Measurements from ENCODE around the gene UNCX. TPM values are rescaled to one million over a fixed set of nuclear protein-coding genes. Genes with fewer than 3 reads are reported as not detected.

Gene UNCX
- total and polyA plus RNA-seq, 8 donors: not detected

DNA sequence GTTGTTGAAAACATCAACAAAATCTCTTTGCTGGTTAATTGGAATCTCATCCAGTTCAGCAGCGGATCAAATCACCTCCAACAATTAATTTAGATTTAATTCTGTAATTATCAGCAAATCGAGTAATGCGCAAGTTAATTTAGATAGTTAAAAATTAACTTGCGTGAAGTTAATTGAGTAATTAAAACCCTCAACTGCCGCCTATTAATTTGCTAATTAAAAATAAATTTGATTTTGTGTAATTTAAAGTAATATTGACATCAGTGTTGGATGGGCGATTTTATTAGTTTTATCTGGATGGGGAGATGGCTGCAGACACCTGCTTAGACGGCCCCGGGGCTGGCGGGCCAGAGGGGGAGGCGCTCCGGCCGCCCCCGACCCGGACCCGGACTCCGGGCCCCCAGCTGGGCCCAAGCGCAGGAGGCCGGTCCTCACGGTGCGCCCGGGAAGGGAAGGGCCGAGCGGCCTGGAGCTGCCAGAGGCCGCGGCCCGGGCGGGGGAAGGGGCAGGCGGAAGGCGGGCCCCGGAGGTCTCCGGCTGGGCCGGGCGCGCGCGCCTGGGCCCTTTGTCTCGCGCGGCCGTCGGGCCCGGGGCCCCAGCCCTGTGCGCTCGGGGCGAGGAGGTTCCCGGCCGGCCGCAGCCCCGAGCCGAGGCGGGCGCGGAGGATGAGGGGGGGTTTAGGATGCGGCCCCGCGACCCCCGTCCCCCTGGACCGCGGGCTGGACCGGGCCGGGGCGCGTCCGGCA is 3.3 kb upstream of the UNCX start:
- Histone ChIP-seq H3K27me3 (peaks cover 0 to 79% (median 30%) of the 10 kb centered on the region in 4 donors), H3K9me3 (no peaks in the 10 kb centered on the region), H3K27ac (no peak overlapping the region), H3K4me3 (no peak overlapping the region), H3K4me1 (no peaks in the 10 kb centered on the region), H3K36me3 (no peaks in the 10 kb centered on the region)
- WGBS, 2 donors: 7 to 9% methylated on average over 39 to 64 of the region's 64 CpGs
- FAIRE-seq: no peak
- no peak for ATAC-seq
- intact Hi-C loops (cut with DNase I): loop anchor here in 1 of 3 donors (10.0 kb wide), 1 partner anchor 175 kb away; no protein-coding TSS in a partner anchor
- TF ChIP-seq, protein P1, sequence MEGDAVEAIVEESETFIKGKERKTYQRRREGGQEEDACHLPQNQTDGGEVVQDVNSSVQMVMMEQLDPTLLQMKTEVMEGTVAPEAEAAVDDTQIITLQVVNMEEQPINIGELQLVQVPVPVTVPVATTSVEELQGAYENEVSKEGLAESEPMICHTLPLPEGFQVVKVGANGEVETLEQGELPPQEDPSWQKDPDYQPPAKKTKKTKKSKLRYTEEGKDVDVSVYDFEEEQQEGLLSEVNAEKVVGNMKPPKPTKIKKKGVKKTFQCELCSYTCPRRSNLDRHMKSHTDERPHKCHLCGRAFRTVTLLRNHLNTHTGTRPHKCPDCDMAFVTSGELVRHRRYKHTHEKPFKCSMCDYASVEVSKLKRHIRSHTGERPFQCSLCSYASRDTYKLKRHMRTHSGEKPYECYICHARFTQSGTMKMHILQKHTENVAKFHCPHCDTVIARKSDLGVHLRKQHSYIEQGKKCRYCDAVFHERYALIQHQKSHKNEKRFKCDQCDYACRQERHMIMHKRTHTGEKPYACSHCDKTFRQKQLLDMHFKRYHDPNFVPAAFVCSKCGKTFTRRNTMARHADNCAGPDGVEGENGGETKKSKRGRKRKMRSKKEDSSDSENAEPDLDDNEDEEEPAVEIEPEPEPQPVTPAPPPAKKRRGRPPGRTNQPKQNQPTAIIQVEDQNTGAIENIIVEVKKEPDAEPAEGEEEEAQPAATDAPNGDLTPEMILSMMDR (IDR thresholded peaks at IDR 0.05): no peak
- DNase-seq: peak in 1 of 6 donors; percentile 41

DNA sequence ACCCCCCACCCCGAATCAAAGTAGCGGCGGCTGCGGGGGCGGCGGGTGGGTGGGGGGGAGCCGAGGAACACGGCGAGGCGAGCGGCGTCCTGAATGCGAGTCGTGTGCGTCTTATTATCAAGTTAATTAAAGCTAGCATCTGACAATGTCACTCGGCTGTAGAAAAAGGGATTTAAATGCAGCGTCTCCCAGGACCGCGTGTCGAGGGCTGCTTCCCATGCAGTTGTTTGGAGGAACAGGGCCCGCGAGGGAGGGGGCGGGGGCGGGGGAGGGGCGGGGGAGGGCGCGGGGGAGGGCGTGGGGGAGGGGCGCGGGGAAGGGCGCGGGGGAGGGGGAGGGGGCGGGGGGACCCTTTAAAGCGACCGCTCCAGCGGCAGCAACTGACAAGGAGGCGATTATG is 2.7 kb upstream of the UNCX start:
- 4 to 5% methylated on average over 15 to 25 of the region's 37 CpGs for WGBS, 2 donors
- TF ChIP-seq, protein P1 (IDR thresholded peaks at IDR 0.05): no peak
- ATAC-seq: no peak
- intact Hi-C loops (cut with DNase I): loop anchor here in 1 of 3 donors (10.0 kb wide), 1 partner anchor 175 kb away; no protein-coding TSS in a partner anchor
- H3K4me1 ChIP-seq: no peaks in the 10 kb centered on the region
- no peaks in the 10 kb centered on the region for H3K36me3 ChIP-seq
- FAIRE-seq: no peak
- no peak overlapping the region for H3K4me3 ChIP-seq
- no peak overlapping the region for H3K27ac ChIP-seq
- peaks cover 0 to 79% (median 30%) of the 10 kb centered on the region in 4 donors for H3K27me3 ChIP-seq
- no peaks in the 10 kb centered on the region for H3K9me3 ChIP-seq
- DNase-seq: no peak

DNA sequence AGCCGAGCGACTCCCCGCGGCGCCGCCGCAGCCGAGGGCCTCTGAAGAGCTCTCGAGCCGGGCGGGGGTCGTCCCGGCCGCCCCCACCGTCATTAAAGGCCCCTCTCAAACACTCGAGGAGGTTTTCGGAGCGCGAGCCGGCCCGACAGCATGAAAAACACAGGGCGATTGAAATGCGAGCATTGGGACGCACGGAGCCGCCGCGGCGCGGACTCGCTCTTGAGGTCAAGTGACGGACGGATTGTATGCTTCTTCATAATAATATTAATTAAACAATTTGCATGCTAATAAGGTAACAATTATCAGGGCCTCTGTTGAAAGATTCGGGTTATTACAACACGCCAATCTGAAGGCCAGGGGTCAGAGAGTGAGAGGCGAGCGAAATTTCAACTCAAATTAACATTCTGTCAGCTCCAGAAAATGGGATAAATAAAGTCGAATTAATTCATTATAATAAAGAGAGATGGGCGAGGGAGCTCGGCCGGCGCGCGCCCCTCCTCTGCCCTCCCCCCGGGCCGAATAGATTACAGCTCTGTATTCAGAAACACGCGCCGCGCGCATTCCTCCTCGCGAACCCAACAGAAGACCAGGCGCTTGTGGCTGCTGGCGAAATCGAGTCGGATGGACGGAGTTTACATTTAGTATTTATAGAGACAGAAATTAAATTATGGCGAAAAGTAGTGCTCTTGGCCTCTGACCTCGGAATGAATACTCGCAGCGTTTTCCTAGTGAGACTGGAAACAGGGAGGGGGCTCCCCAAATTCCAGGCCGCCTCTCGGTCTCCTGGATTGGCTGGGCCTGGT is 2.1 kb upstream of the UNCX start:
- TF ChIP-seq, protein P1 (IDR thresholded peaks at IDR 0.05): no peak
- no peak for FAIRE-seq
- peak in 1 of 6 donors; percentile 47 for DNase-seq
- no peak overlapping the region for H3K4me3 ChIP-seq
- peaks cover 0 to 79% (median 30%) of the 10 kb centered on the region in 4 donors for H3K27me3 ChIP-seq
- no peak overlapping the region for H3K27ac ChIP-seq
- intact Hi-C loops (cut with DNase I): no loop called here
- H3K9me3 ChIP-seq: no peaks in the 10 kb centered on the region
- ATAC-seq: no peak
- no peaks in the 10 kb centered on the region for H3K4me1 ChIP-seq
- 11 to 12% methylated on average over 63 to 64 of the region's 64 CpGs for WGBS, 2 donors
- no peaks in the 10 kb centered on the region for H3K36me3 ChIP-seq

DNA sequence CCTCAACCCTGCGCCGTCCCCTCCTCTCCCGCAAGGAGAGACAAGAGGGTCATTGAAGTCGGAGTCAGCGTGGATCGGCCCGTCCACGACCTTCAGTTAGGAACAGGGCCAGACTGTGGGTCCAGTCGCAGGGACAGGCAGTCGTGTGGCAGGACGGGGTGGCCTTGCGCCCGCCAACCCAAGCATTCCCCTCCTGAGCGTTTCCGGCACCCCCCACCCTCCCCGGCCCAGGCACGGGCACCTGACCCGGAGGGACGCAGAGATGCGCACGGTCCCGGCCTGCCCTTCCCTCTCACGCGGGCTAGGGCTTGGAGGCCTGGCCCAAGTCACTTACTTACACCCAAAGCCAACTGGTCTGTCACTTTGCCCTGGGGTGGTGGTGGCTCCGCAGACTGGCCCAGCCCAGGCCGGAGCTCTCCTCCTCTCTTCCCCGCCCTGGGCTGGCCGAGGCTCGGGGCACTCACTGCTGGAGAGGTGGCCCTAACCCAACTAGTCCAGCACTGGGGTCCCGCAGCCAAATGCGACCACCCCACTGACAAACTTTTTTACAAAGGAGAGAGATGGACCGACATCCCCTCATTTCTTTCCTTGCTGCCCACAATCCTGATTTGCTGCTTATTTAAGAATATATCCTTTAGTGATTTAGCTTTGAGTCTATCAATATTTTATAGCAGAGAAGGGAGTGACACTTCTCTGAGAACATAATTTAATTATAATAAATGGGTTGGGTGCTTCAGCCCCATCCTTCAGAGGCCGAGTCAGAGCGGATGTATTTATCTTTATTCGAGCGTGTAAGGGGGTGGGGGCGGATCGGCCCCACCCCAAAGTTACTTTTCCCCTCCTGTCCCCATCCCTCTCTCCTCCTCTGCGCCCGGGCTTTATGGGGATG is 1.2 kb upstream of the UNCX start:
- Histone ChIP-seq H3K4me3 (no peak overlapping the region), H3K4me1 (no peaks in the 10 kb centered on the region), H3K27me3 (peaks cover 0 to 72% (median 26%) of the 10 kb centered on the region in 4 donors), H3K36me3 (no peaks in the 10 kb centered on the region), H3K27ac (no peak overlapping the region), H3K9me3 (no peaks in the 10 kb centered on the region)
- FAIRE-seq: no peak
- ATAC-seq: peak in 1 of 4 donors; percentile 12
- 7 to 8% methylated on average over 29 to 40 of the region's 40 CpGs for WGBS, 2 donors
- intact Hi-C loops (cut with DNase I): no loop called here
- TF ChIP-seq, protein P1 (IDR thresholded peaks at IDR 0.05): no peak
- DNase-seq: peak in 1 of 6 donors; percentile 67

All from pancreas (tissue), 10 donors.